Measurements from ENCODE around the gene RNF123. TPM values are rescaled to one million over a fixed set of nuclear protein-coding genes. Genes with fewer than 3 reads are reported as not detected.

Gene RNF123
- total RNA-seq, 1 experiment from 2014 or later: 31.2 TPM

DNA sequence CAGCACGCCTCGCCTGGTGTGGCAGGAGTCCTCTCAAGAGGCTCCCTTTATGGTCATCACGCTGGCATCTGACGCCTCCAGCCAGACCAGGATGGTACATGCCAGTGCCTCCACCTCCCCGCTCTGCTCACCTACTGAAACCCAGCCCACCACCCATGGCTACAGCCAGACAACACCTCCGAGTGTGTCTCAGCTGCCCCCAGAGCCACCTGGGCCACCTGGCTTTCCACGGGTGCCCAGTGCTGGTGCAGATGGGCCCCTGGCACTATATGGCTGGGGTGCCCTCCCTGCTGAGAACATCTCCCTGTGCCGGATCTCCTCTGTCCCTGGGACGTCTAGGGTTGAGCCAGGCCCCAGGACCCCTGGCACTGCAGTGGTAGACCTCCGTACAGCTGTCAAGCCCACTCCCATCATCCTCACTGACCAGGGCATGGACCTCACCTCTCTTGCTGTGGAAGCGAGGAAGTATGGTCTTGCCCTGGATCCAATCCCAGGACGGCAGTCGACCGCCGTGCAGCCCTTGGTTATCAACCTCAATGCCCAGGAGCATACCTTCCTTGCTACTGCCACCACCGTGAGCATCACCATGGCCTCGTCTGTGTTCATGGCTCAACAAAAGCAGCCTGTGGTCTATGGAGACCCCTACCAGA is 35.1 kb upstream of the RNF123 start:
- Histone ChIP-seq H3K4me3 (ENCODE audit: insufficient read depth, low read depth, low read length) (no peak overlapping the region), H3K36me3 (replicated peaks; ENCODE audit: control insufficient read depth, insufficient read depth, low read length) (no peaks in the 10 kb centered on the region), H3K27me3 (ENCODE audit: control insufficient read depth, insufficient read depth, low read length) (no peaks in the 10 kb centered on the region)
- DNase-seq: no peak

DNA sequence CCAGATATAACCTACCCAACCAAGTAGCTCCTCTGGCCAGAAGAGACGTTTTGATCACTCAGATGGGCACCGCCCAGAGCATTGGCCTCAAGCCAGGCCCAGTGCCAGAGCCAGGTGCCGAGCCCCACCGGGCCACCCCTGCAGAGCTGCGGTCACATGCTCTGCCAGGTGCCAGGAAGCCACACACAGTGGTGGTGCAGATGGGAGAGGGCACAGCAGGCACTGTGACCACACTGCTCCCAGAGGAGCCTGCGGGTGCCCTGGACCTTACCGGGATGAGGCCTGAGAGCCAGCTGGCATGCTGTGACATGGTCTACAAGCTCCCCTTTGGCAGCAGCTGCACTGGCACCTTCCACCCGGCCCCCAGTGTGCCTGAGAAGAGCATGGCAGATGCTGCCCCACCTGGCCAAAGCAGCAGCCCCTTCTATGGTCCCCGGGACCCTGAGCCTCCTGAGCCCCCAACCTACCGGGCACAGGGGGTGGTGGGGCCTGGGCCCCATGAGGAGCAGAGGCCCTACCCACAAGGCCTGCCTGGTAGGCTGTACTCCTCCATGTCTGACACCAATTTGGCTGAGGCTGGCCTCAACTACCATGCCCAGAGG is 34.3 kb upstream of the RNF123 start:
- Histone ChIP-seq H3K4me3 (ENCODE audit: insufficient read depth, low read depth, low read length) (no peak overlapping the region), H3K27me3 (ENCODE audit: control insufficient read depth, insufficient read depth, low read length) (no peaks in the 10 kb centered on the region), H3K36me3 (replicated peaks; ENCODE audit: control insufficient read depth, insufficient read depth, low read length) (no peaks in the 10 kb centered on the region)
- DNase-seq: no peak

DNA sequence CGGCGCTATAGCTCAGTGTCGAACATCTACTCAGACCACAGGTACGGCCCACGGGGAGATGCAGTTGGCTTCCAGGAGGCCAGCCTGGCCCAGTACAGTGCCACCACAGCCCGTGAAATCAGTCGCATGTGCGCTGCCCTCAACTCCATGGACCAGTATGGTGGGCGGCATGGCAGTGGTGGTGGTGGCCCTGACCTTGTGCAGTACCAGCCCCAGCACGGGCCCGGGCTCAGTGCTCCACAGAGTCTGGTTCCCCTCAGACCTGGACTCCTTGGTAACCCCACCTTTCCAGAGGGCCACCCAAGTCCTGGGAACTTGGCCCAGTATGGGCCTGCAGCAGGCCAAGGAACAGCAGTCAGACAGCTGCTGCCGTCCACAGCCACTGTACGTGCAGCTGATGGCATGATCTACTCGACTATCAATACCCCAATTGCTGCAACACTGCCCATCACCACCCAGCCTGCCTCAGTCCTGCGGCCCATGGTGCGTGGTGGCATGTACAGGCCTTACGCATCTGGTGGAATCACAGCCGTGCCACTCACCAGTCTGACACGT is 33.5 kb upstream of the RNF123 start:
- Histone ChIP-seq H3K4me3 (ENCODE audit: insufficient read depth, low read depth, low read length) (no peak overlapping the region), H3K27me3 (ENCODE audit: control insufficient read depth, insufficient read depth, low read length) (no peaks in the 10 kb centered on the region), H3K36me3 (replicated peaks; ENCODE audit: control insufficient read depth, insufficient read depth, low read length) (no peaks in the 10 kb centered on the region)
- no peak for DNase-seq

DNA sequence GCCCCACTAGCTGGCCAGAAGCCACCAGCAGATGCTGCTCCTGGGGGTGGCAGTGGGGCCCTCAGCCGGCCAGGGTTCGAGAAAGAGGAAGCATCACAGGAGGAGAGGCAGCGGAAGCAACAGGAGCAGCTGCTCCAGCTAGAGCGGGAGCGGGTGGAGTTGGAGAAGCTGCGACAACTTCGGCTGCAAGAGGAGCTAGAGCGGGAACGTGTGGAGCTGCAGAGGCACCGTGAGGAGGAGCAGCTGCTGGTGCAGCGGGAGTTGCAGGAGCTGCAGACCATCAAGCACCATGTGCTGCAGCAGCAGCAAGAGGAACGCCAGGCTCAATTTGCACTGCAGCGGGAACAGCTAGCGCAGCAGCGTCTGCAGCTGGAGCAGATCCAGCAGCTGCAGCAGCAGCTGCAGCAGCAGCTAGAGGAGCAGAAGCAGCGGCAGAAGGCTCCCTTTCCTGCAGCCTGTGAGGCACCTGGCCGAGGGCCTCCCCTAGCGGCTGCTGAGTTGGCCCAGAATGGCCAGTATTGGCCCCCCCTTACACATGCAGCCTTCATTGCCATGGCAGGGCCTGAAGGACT is 32.7 kb upstream of the RNF123 start:
- H3K36me3 ChIP-seq (replicated peaks; ENCODE audit: control insufficient read depth, insufficient read depth, low read length): no peaks in the 10 kb centered on the region
- H3K4me3 ChIP-seq (ENCODE audit: insufficient read depth, low read depth, low read length): no peak overlapping the region
- no peaks in the 10 kb centered on the region for H3K27me3 ChIP-seq (ENCODE audit: control insufficient read depth, insufficient read depth, low read length)
- DNase-seq: no peak

DNA sequence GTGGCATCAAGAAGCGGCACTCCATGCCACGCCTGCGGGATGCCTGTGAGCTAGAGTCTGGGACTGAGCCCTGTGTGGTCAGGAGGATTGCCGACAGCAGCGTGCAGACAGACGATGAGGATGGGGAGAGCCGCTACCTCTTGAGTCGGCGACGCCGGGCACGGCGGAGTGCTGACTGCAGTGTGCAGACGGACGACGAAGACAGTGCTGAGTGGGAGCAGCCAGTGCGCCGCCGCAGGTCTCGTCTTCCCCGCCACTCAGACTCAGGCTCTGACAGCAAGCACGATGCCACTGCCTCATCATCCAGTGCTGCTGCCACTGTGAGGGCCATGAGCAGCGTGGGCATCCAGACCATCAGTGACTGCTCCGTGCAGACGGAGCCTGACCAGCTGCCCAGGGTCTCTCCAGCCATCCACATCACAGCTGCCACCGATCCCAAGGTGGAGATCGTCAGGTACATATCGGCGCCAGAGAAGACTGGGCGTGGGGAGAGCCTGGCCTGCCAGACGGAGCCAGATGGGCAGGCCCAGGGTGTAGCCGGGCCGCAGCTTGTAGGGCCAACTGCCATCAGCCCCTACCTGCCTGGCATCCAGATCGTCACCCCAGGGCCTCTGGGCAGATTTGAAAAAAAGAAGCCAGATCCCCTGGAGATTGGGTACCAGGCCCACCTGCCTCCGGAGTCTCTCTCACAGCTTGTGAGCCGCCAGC is 32.0 kb upstream of the RNF123 start:
- no peaks in the 10 kb centered on the region for H3K36me3 ChIP-seq (replicated peaks; ENCODE audit: control insufficient read depth, insufficient read depth, low read length)
- no peak for DNase-seq
- H3K27me3 ChIP-seq (ENCODE audit: control insufficient read depth, insufficient read depth, low read length): no peaks in the 10 kb centered on the region
- H3K4me3 ChIP-seq (ENCODE audit: insufficient read depth, low read depth, low read length): no peak overlapping the region

DNA sequence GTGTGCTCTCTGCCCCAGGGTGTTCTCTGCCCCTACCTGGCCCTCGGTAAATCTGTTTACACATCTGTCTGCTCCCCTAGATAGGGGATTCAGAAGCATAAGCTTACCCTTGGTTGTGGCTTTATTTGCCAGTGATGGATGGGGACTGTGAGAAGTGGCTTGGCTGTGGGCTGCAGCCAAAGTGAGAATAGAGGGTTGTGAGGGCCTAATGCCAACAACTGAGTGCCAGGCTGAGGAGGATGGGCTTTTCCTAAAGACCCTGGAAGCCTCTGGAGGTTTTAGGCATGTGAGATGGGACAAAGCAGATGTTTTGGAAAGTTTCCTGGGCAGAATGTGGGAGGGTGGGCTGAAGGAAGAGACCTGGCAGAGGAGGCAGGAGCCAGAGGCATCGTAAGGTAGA is 30.6 kb upstream of the RNF123 start:
- Histone ChIP-seq H3K4me3 (ENCODE audit: insufficient read depth, low read depth, low read length) (no peak overlapping the region), H3K27me3 (ENCODE audit: control insufficient read depth, insufficient read depth, low read length) (no peaks in the 10 kb centered on the region), H3K36me3 (replicated peaks; ENCODE audit: control insufficient read depth, insufficient read depth, low read length) (no peaks in the 10 kb centered on the region)
- DNase-seq: no peak

DNA sequence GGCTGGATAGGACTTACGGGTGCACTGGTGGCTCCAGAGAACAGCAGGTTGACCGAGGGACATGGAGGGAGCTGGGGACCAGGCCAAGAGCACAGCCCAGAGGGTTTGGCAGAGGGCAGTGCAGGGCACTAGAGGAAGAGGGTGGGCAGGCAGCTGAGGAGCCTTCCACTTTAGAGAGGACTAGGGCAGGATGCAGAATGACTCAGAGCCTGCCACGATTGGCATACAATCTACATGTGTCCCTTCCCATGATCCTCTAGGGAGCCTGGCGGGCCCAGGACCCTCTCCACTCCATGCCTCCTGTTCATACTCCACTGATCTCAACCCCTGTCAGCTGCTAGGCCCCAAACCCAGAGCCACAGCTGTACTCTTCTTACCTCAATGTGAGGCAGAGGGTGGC is 29.6 kb upstream of the RNF123 start:
- no peaks in the 10 kb centered on the region for H3K36me3 ChIP-seq (replicated peaks; ENCODE audit: control insufficient read depth, insufficient read depth, low read length)
- DNase-seq: no peak
- no peaks in the 10 kb centered on the region for H3K27me3 ChIP-seq (ENCODE audit: control insufficient read depth, insufficient read depth, low read length)
- H3K4me3 ChIP-seq (ENCODE audit: insufficient read depth, low read depth, low read length): no peak overlapping the region

DNA sequence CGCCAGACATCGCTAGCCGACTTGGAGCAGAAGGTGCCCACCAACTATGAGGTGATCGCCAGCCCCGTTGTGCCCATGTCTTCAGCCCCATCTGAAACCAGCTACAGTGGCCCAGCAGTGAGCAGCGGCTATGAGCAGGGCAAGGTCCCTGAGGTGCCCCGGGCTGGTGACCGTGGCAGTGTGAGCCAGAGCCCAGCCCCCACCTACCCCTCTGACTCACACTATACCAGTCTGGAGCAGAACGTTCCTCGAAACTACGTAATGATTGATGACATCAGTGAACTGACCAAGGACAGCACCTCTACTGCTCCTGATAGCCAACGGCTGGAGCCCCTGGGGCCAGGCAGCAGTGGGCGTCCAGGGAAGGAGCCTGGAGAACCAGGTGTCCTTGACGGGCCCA is 28.1 kb upstream of the RNF123 start:
- no peak for DNase-seq
- Histone ChIP-seq H3K36me3 (replicated peaks; ENCODE audit: control insufficient read depth, insufficient read depth, low read length) (no peaks in the 10 kb centered on the region), H3K27me3 (ENCODE audit: control insufficient read depth, insufficient read depth, low read length) (no peaks in the 10 kb centered on the region), H3K4me3 (ENCODE audit: insufficient read depth, low read depth, low read length) (no peak overlapping the region)

DNA sequence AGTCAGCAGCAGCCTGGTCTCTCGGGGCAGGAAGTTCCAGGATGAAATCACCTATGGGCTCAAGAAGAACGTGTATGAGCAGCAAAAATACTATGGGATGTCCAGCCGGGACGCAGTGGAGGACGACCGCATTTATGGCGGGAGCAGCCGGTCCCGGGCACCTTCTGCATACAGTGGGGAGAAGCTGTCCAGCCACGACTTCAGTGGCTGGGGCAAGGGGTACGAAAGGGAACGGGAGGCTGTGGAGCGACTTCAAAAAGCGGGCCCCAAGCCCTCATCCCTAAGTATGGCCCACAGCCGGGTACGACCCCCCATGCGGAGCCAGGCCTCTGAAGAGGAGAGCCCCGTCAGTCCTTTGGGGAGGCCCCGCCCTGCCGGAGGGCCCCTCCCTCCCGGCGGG is 27.3 kb upstream of the RNF123 start:
- DNase-seq: no peak
- no peaks in the 10 kb centered on the region for H3K36me3 ChIP-seq (replicated peaks; ENCODE audit: control insufficient read depth, insufficient read depth, low read length)
- H3K4me3 ChIP-seq (ENCODE audit: insufficient read depth, low read depth, low read length): no peak overlapping the region
- no peaks in the 10 kb centered on the region for H3K27me3 ChIP-seq (ENCODE audit: control insufficient read depth, insufficient read depth, low read length)

DNA sequence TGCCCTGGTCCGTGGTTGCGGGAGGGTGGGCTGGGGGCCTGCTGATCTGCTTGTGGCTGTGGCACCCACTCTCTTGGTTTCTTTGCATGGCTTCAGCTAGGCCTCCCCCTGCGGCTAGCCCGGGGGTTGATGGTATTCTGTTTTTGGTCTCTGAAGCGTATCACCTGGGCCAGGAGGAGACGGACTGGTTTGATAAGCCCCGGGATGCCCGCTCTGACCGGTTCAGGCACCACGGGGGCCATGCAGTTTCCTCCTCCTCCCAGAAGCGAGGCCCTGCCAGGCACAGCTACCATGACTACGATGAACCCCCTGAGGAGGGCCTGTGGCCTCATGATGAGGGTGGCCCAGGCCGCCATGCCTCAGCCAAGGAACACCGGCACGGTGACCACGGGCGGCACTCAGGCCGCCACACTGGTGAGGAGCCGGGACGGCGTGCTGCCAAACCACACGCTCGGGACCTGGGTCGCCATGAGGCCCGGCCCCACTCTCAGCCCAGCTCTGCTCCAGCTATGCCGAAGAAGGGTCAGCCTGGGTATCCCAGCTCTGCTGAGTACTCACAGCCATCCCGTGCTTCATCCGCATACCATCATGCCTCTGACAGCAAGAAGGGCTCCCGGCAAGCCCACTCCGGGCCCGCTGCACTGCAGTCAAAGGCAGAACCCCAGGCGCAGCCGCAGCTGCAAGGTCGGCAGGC is 26.5 kb upstream of the RNF123 start:
- no peak for DNase-seq
- no peaks in the 10 kb centered on the region for H3K27me3 ChIP-seq (ENCODE audit: control insufficient read depth, insufficient read depth, low read length)
- H3K4me3 ChIP-seq (ENCODE audit: insufficient read depth, low read depth, low read length): no peak overlapping the region
- no peaks in the 10 kb centered on the region for H3K36me3 ChIP-seq (replicated peaks; ENCODE audit: control insufficient read depth, insufficient read depth, low read length)

DNA sequence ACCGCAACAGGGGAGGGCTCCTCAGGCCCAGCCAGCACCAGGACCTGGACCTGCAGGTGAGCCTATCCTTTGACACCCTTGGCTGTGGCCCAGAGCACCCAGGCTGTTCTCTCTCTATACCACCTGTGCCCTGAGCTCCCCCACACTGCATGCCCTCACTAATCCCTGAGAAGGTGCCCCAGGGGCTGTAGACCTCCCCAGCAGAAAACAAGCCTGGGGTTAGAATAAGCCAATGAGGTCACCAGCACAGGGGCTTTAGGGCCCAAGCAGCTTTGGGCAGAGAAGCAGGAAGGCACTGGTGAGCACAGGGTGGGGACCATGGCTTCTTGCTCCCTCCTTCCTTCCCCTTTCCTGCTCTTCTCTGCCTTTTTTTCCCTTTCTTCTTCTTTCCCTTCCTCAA is 25.5 kb upstream of the RNF123 start:
- Histone ChIP-seq H3K36me3 (replicated peaks; ENCODE audit: control insufficient read depth, insufficient read depth, low read length) (no peaks in the 10 kb centered on the region), H3K27me3 (ENCODE audit: control insufficient read depth, insufficient read depth, low read length) (no peaks in the 10 kb centered on the region), H3K4me3 (ENCODE audit: insufficient read depth, low read depth, low read length) (no peak overlapping the region)
- DNase-seq: no peak

DNA sequence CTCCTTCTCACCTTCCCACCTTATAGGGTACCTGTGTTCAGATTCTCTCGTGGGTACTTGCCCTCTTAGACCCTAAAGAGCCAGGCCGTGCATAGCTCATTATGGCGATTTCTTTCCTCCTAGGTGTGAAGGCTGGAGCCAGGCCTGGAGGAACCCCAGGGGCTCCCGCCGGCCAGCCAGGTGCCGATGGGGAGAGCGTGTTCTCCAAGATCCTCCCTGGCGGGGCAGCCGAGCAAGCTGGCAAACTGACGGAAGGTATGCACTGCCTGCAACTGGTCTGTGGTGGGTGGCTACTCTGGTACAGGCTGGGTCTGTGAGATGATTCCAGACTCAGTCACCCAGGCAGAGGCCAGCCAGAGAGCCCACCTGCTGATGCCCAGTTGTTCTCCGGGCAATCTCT is 25.1 kb upstream of the RNF123 start:
- Histone ChIP-seq H3K27me3 (ENCODE audit: control insufficient read depth, insufficient read depth, low read length) (no peaks in the 10 kb centered on the region), H3K4me3 (ENCODE audit: insufficient read depth, low read depth, low read length) (no peak overlapping the region), H3K36me3 (replicated peaks; ENCODE audit: control insufficient read depth, insufficient read depth, low read length) (no peaks in the 10 kb centered on the region)
- DNase-seq: no peak

DNA sequence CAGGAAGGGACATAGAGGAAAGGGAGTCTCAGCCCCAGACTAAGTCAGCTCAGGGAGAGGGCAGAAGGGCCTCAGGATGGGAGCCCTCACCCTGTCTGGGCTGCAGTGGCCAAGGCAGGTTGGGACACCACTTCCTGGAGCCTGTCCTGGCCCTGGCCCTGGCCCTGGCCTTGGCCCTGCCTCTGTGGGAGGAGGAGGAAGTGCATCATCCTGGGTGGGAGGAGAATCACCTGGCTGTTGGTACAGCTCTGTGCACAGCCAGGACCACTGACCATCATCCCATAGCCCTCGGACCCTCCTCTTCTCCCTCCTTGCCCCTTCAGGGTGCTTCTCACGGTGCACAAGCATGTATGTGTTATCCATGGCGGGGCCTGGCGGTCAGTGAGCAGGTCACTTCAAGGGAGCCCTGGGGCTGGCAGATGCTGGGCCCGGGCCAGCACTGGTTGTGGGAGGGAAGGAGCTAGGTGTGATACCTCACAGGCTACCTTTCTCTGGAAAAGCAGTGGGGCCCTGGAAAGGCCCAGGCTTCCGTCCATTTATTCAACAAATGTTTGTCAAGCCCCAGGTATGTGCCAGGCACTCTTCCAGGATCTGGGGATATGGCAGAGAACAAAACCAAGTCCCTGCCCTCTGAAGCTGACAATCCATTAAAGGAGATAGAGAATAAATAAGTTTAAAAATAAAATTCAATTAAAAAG is 23.4 kb upstream of the RNF123 start:
- H3K27me3 ChIP-seq (ENCODE audit: control insufficient read depth, insufficient read depth, low read length): no peaks in the 10 kb centered on the region

DNA sequence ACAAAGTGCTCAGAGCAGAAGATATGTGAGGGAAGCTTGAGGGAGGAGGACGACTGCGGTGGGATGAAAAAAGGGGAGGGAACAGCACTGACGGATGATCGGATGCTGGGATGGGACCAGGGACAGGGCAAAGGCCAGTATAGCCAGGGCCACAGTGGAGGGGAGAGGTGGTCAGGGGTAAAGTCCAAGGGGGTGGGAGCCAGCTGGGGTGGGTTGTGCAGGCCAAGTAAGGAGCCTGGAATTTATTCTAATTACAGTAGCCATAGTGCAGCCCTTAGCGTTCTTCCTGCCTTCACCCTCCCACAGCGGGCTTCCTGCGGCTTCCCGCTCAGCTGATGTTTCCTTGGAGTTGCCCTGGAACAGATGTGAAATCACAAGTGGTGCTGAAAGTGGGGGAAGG is 22.8 kb upstream of the RNF123 start:
- DNase-seq: peak; percentile 69
- Histone ChIP-seq H3K4me3 (ENCODE audit: insufficient read depth, low read depth, low read length) (no peak overlapping the region), H3K27me3 (ENCODE audit: control insufficient read depth, insufficient read depth, low read length) (no peaks in the 10 kb centered on the region), H3K36me3 (replicated peaks; ENCODE audit: control insufficient read depth, insufficient read depth, low read length) (no peaks in the 10 kb centered on the region)

More for the DNA sequence above, 23.4 kb upstream of the RNF123 start:
- DNase-seq: no peak
- H3K36me3 ChIP-seq (replicated peaks; ENCODE audit: control insufficient read depth, insufficient read depth, low read length): no peaks in the 10 kb centered on the region
- H3K4me3 ChIP-seq (ENCODE audit: insufficient read depth, low read depth, low read length): no peak overlapping the region

Measured in H7 (cell line).